ENCODE results near the gene AKAP17A. TPM values are rescaled to one million over a fixed set of nuclear protein-coding genes. Genes with fewer than 3 reads are reported as not detected.
"Not testable (repeated sequence)": the region's sequence is repeated elsewhere in the genome, so short reads cannot be mapped to it uniquely, and the experiment has no call there.

The AKAP17A gene
- polyA plus RNA-seq, 1 experiment = 18.2 TPM

GRCh38 chrX:1561164-1561563 lies 30.2 kb upstream of the AKAP17A start:
- Histone ChIP-seq H3K36me3 (ENCODE audit: control insufficient read depth, insufficient read depth, low read length) (no peaks in the 10 kb centered on the region), H3K4me3 (ENCODE audit: low read depth, low read length) (no peak overlapping the region), H3K27me3 (ENCODE audit: control insufficient read depth, insufficient read depth, low read length) (no peaks in the 10 kb centered on the region)
- TF ChIP-seq CTCF (IDR thresholded peaks at IDR 0.05; ENCODE audit: insufficient read depth, low read depth, low read length) = no peak
- DNase-seq (ENCODE audit: low read depth) = no peak
- CTCF ChIA-PET = no interaction called here
- POLR2A ChIA-PET = no interaction called here

GRCh38 chrX:1564077-1564476 lies 27.3 kb upstream of the AKAP17A start:
- CTCF ChIA-PET; H3K36me3 ChIP-seq (ENCODE audit: control insufficient read depth, insufficient read depth, low read length); POLR2A ChIA-PET; DNase-seq (ENCODE audit: low read depth); H3K27me3 ChIP-seq (ENCODE audit: control insufficient read depth, insufficient read depth, low read length); H3K4me3 ChIP-seq (ENCODE audit: low read depth, low read length): not testable (repeated sequence)

- Histone ChIP-seq H3K4me3 (ENCODE audit: low read depth, low read length) (no peak overlapping the region), H3K36me3 (ENCODE audit: control insufficient read depth, insufficient read depth, low read length) (no peaks in the 10 kb centered on the region), H3K27me3 (ENCODE audit: control insufficient read depth, insufficient read depth, low read length) (no peaks in the 10 kb centered on the region)
- no peak for DNase-seq (ENCODE audit: low read depth)
- ChIA-PET CTCF (no interaction called here), POLR2A (no interaction called here)
- TF ChIP-seq CTCF (IDR thresholded peaks at IDR 0.05; ENCODE audit: insufficient read depth, low read depth, low read length) = no peak
Observed at GRCh38 chrX:1564750-1565683, 26.4 kb upstream of the AKAP17A start.

- POLR2A ChIA-PET; DNase-seq (ENCODE audit: low read depth); H3K27me3 ChIP-seq (ENCODE audit: control insufficient read depth, insufficient read depth, low read length); H3K36me3 ChIP-seq (ENCODE audit: control insufficient read depth, insufficient read depth, low read length); H3K4me3 ChIP-seq (ENCODE audit: low read depth, low read length); CTCF ChIA-PET: not testable (repeated sequence)
Observed at GRCh38 chrX:1574181-1574580, 17.2 kb upstream of the AKAP17A start.

- H3K4me3 ChIP-seq (ENCODE audit: low read depth, low read length) = no peak overlapping the region
- H3K27me3 ChIP-seq (ENCODE audit: control insufficient read depth, insufficient read depth, low read length) = no peaks in the 10 kb centered on the region
- no peak for TF ChIP-seq CTCF (IDR thresholded peaks at IDR 0.05; ENCODE audit: insufficient read depth, low read depth, low read length)
- CTCF ChIA-PET = no interaction called here
- no peak for DNase-seq (ENCODE audit: low read depth)
- POLR2A ChIA-PET = no interaction called here
- H3K36me3 ChIP-seq (ENCODE audit: control insufficient read depth, insufficient read depth, low read length) = no peaks in the 10 kb centered on the region
Observed at GRCh38 chrX:1576201-1576992, 15.0 kb upstream of the AKAP17A start.

GRCh38 chrX:1577845-1578244 lies 13.6 kb upstream of the AKAP17A start:
- no peak for TF ChIP-seq CTCF (IDR thresholded peaks at IDR 0.05; ENCODE audit: insufficient read depth, low read depth, low read length)
- no peak for DNase-seq (ENCODE audit: low read depth)
- CTCF ChIA-PET = no interaction called here

More at GRCh38 chrX:1577845-1578244, 13.6 kb upstream of the AKAP17A start:
- POLR2A ChIA-PET = no interaction called here
- no peak overlapping the region for H3K4me3 ChIP-seq (ENCODE audit: low read depth, low read length)
- H3K36me3 ChIP-seq (ENCODE audit: control insufficient read depth, insufficient read depth, low read length) = no peaks in the 10 kb centered on the region
- no peaks in the 10 kb centered on the region for H3K27me3 ChIP-seq (ENCODE audit: control insufficient read depth, insufficient read depth, low read length)

Data from BJ (cell line).